K562 (cell line): ENCODE measurements around the gene RNF39. TPM values are rescaled to one million over a fixed set of nuclear protein-coding genes. Genes with fewer than 3 reads are reported as not detected.
A peak's percentile ranks its signal among the peaks of the same experiment; 100 is the strongest.

Source experiments
- BCLAF1 ChIP-seq, 2 experiments: fragments of 450-650 bp in 1 of 2; IDR thresholded peaks; 2 replicates each; pipeline ENCODE4 v1.6.1; 2011 to 2017; ENCODE audit warnings: low read depth in 2 of 2, antibody characterized with exemption in 1 of 2, borderline replicate concordance in 1 of 2, low read length in 1 of 2, mild to moderate bottlenecking in 1 of 2, mixed read lengths in 1 of 2; ENCODE audit not compliant: control insufficient read depth in 1 of 2
- CREB5 ChIP-seq: fragments of 250-450 bp; sonication (Bioruptor Pico); IDR thresholded peaks from 2 replicates; pipeline ENCODE4 v1.5.0; 2020; ENCODE audit warnings: mild to moderate bottlenecking
- E2F4 ChIP-seq: sonication (generic); formaldehyde crosslinking; IDR thresholded peaks from 2 replicates; pipeline ENCODE4 v1.8.0; 2022; ENCODE audit warnings: mild to moderate bottlenecking, low read depth, missing genetic modification reagents
- EHMT2 ChIP-seq: fragments of 450-650 bp; IDR thresholded peaks from 2 replicates; pipeline ENCODE4 v1.6.1; 2018; ENCODE audit warnings: antibody characterized with exemption
- ETS1 ChIP-seq: conservative IDR thresholded peaks from 2 replicates; pipeline ENCODE4 v1.6.1; 2011; ENCODE audit warnings: low read depth, mild to moderate bottlenecking, low read length; ENCODE audit not compliant: control insufficient read depth
- KDM2B ChIP-seq: fragments of 250-450 bp; sonication (Bioruptor Pico); IDR thresholded peaks from 2 replicates; pipeline ENCODE4 v1.8.0; 2021; ENCODE audit warnings: mild to moderate bottlenecking, moderate library complexity
- KHSRP ChIP-seq: fragments of 450-650 bp; IDR thresholded peaks from 2 replicates; pipeline ENCODE4 v1.6.1; 2017
- POLR3G ChIP-seq: IDR thresholded peaks from 2 replicates; pipeline ENCODE4 v1.6.1; 2011; ENCODE audit not compliant: insufficient read length, insufficient replicate concordance; ENCODE audit errors: extremely low read depth
- SMC3 ChIP-seq: conservative IDR thresholded peaks from 2 replicates; pipeline ENCODE4 v1.6.1; 2011; ENCODE audit warnings: low read depth, low read length, improper control_type of control experiment; ENCODE audit not compliant: insufficient read depth
- ZNF174 ChIP-seq: fragments of 250-450 bp; sonication (Bioruptor Pico); IDR thresholded peaks from 2 replicates; pipeline ENCODE4 v1.4.0; 2020; ENCODE audit warnings: mild to moderate bottlenecking
- ZNF175 ChIP-seq: fragments of 200-800 bp; sonication (Bioruptor generic); IDR thresholded peaks from 2 replicates; pipeline ENCODE4 v1.6.1; 2016; ENCODE audit warnings: low read depth, mild to moderate bottlenecking, missing genetic modification characterization, missing compliant biosample characterization
- polyA plus RNA-seq, 8 experiments: library from polyadenylated mRNA; depleted of rRNA in 4 of 8; stranded (reverse) in 5 of 8; unstranded in 3 of 8; fragments of >200 nt; fragmentation: Nextera tagmentation in 2 of 8; fragmentation: Illumina TruSeq in 1 of 8; extraction: Ambion mirVana in 2 of 8; extraction: Trizol in 1 of 8; gene quantifications; 2 replicates each; pipeline versions ENCODE4 v1.2.1 to v1.2.3, GENCODE V29; 2011 to 2014; ENCODE audit warnings: inconsistent platforms in 1 of 8, missing spikeins in 1 of 8
- total RNA-seq, 7 experiments: library from RNA; depleted of rRNA in 6 of 7; stranded (reverse); fragments of >200 nt in 6 of 7; fragmentation: Illumina TruSeq in 2 of 7; extraction: Trizol in 2 of 7; gene quantifications; 2 replicates each; pipeline versions ENCODE4 v1.2.1 to v1.2.3, GENCODE V29; 2011 to 2021; ENCODE audit warnings: low replicate concordance in 1 of 7
- TF ChIP-seq, protein P1 (sequence below): fragments of 200-800 bp; sonication (Bioruptor generic); IDR thresholded peaks from 2 replicates; pipeline ENCODE4 v1.6.1; 2017; ENCODE audit warnings: missing genetic modification characterization, missing compliant biosample characterization
- TF ChIP-seq, protein P2 (sequence below), 2 experiments: fragments of 200-800 bp in 1 of 2; sonication (Bioruptor generic) in 1 of 2; sonication (generic) in 1 of 2; formaldehyde crosslinking in 1 of 2; IDR thresholded peaks in 1 of 2; conservative IDR thresholded peaks in 1 of 2; 2 replicates each; pipeline versions ENCODE4 v1.5.0 to v1.6.1; 2016 to 2020; ENCODE audit warnings: missing compliant biosample characterization in 1 of 2, missing genetic modification characterization in 1 of 2, missing genetic modification reagents in 1 of 2
- TF ChIP-seq, protein P3 (sequence below): sonication (generic); formaldehyde crosslinking; IDR thresholded peaks from 2 replicates; pipeline ENCODE4 v1.8.0; 2022; ENCODE audit warnings: mild to moderate bottlenecking, missing genetic modification reagents

Gene RNF39
- total and polyA plus RNA-seq, 9 of the 15 experiments (the other 6 are each of a cell fraction or from before 2014, with no cell fraction given): not detected

GRCh38 chr6:30061092-30061857 lies 14.3 kb downstream of the RNF39 start, which contains the start of gene POLR1H (continued):
- TF ChIP-seq BCLAF1 (IDR thresholded peaks at IDR 0.05; ENCODE audit: borderline replicate concordance in 1 of 2, control insufficient read depth in 1 of 2, low read depth in 2 of 2, low read length in 1 of 2): no peak
- peak; percentile 54; the same call in 1 of the 2 replicates for TF ChIP-seq ETS1
- TF ChIP-seq KDM2B: no peak
- peak; percentile 97 for TF ChIP-seq KHSRP
- TF ChIP-seq, protein P1, sequence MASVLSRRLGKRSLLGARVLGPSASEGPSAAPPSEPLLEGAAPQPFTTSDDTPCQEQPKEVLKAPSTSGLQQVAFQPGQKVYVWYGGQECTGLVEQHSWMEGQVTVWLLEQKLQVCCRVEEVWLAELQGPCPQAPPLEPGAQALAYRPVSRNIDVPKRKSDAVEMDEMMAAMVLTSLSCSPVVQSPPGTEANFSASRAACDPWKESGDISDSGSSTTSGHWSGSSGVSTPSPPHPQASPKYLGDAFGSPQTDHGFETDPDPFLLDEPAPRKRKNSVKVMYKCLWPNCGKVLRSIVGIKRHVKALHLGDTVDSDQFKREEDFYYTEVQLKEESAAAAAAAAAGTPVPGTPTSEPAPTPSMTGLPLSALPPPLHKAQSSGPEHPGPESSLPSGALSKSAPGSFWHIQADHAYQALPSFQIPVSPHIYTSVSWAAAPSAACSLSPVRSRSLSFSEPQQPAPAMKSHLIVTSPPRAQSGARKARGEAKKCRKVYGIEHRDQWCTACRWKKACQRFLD (CRISPR knock-in tag): no peak
- no peak for TF ChIP-seq SMC3
- 0 out of 2 replicates have a peak, but pooled peaks have one; percentile 42 for TF ChIP-seq CREB5 (CRISPR knock-in tag)
- TF ChIP-seq, protein P2, sequence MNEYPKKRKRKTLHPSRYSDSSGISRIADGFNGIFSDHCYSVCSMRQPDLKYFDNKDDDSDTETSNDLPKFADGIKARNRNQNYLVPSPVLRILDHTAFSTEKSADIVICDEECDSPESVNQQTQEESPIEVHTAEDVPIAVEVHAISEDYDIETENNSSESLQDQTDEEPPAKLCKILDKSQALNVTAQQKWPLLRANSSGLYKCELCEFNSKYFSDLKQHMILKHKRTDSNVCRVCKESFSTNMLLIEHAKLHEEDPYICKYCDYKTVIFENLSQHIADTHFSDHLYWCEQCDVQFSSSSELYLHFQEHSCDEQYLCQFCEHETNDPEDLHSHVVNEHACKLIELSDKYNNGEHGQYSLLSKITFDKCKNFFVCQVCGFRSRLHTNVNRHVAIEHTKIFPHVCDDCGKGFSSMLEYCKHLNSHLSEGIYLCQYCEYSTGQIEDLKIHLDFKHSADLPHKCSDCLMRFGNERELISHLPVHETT (CRISPR knock-in tag; conservative IDR thresholded peaks at IDR 0.05 in 1 of 2, IDR thresholded peaks at IDR 0.05 in 1 of 2): peak in 1 of 2 experiments; percentile 69; a peak in 2 of 4 replicates
- TF ChIP-seq ZNF174 (CRISPR knock-in tag): no peak
- TF ChIP-seq ZNF175 (CRISPR knock-in tag): peak; percentile 86
- no peak for TF ChIP-seq E2F4 (CRISPR knock-in tag)
- no peak for TF ChIP-seq EHMT2
- TF ChIP-seq, protein P3, sequence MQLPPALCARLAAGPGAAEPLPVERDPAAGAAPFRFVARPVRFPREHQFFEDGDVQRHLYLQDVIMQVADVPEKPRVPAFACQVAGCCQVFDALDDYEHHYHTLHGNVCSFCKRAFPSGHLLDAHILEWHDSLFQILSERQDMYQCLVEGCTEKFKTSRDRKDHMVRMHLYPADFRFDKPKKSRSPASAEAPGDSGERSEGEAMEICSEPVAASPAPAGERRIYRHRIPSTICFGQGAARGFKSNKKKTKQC (CRISPR knock-in tag): 0 out of 2 replicates have a peak, but pooled peaks have one; percentile 11
- TF ChIP-seq POLR3G: no peak
